ENCODE results near the gene MYO1E.
"Not testable (repeated sequence)": the region's sequence is repeated elsewhere in the genome, so short reads cannot be mapped to it uniquely, and the experiment has no call there.

The MYO1E gene

GRCh38 chr15:59301527-59301926 lies 71.1 kb downstream of the MYO1E start:
- H3K4me3 ChIP-seq (ENCODE audit: low read length) = no peak overlapping the region
- DNase-seq (ENCODE audit: low read depth, low spot score) = no peak

- DNase-seq (ENCODE audit: low read depth, low spot score) = no peak
- no peak overlapping the region for H3K4me3 ChIP-seq (ENCODE audit: low read length)
Measured at GRCh38 chr15:59300618-59301139, 72.0 kb downstream of the MYO1E start.

GRCh38 chr15:59299929-59300617 lies 72.6 kb downstream of the MYO1E start:
- H3K4me3 ChIP-seq (ENCODE audit: low read length) = no peak overlapping the region
- peak; percentile 87 for DNase-seq (ENCODE audit: low read depth, low spot score)

GRCh38 chr15:59298854-59299250 lies 73.8 kb downstream of the MYO1E start:
- DNase-seq (ENCODE audit: low read depth, low spot score) = no peak
- H3K4me3 ChIP-seq (ENCODE audit: low read length) = no peak overlapping the region

- no peak for DNase-seq (ENCODE audit: low read depth, low spot score)
Measured at GRCh38 chr15:59298225-59298853, 74.3 kb downstream of the MYO1E start.

GRCh38 chr15:59296181-59296617 lies 76.5 kb downstream of the MYO1E start:
- H3K4me3 ChIP-seq (ENCODE audit: low read length) = no peak overlapping the region
- no peak for DNase-seq (ENCODE audit: low read depth, low spot score)

More at GRCh38 chr15:59298225-59298853, 74.3 kb downstream of the MYO1E start:
- H3K4me3 ChIP-seq (ENCODE audit: low read length) = no peak overlapping the region

- H3K4me3 ChIP-seq (ENCODE audit: low read length) = no peak overlapping the region
- DNase-seq (ENCODE audit: low read depth, low spot score) = no peak
Measured at GRCh38 chr15:59295261-59296001, 77.2 kb downstream of the MYO1E start.

GRCh38 chr15:59294574-59295260 lies 78.0 kb downstream of the MYO1E start:
- DNase-seq (ENCODE audit: low read depth, low spot score) = no peak
- no peak overlapping the region for H3K4me3 ChIP-seq (ENCODE audit: low read length)

GRCh38 chr15:59292442-59293151 lies 80.1 kb downstream of the MYO1E start:
- no peak for DNase-seq (ENCODE audit: low read depth, low spot score)
- no peak overlapping the region for H3K4me3 ChIP-seq (ENCODE audit: low read length)

- no peak for DNase-seq (ENCODE audit: low read depth, low spot score)
- H3K4me3 ChIP-seq (ENCODE audit: low read length) = no peak overlapping the region
Measured at GRCh38 chr15:59291213-59291549, 81.5 kb downstream of the MYO1E start.

GRCh38 chr15:59290295-59291212 lies 82.1 kb downstream of the MYO1E start:
- DNase-seq (ENCODE audit: low read depth, low spot score) = no peak
- no peak overlapping the region for H3K4me3 ChIP-seq (ENCODE audit: low read length)

GRCh38 chr15:59289574-59289973 lies 83.1 kb downstream of the MYO1E start:
- no peak for DNase-seq (ENCODE audit: low read depth, low spot score)

GRCh38 chr15:59283717-59284391 lies 88.8 kb downstream of the MYO1E start:
- DNase-seq (ENCODE audit: low read depth, low spot score) = no peak
- no peak overlapping the region for H3K4me3 ChIP-seq (ENCODE audit: low read length)

More at GRCh38 chr15:59289574-59289973, 83.1 kb downstream of the MYO1E start:
- no peak overlapping the region for H3K4me3 ChIP-seq (ENCODE audit: low read length)

- H3K4me3 ChIP-seq (ENCODE audit: low read length) = no peak overlapping the region
- no peak for DNase-seq (ENCODE audit: low read depth, low spot score)
Measured at GRCh38 chr15:59282515-59283337, 89.9 kb downstream of the MYO1E start.

GRCh38 chr15:59281699-59282098 lies 91.0 kb downstream of the MYO1E start:
- no peak overlapping the region for H3K4me3 ChIP-seq (ENCODE audit: low read length)
- DNase-seq (ENCODE audit: low read depth, low spot score) = no peak

- no peak for DNase-seq (ENCODE audit: low read depth, low spot score)
- H3K4me3 ChIP-seq (ENCODE audit: low read length) = no peak overlapping the region
Measured at GRCh38 chr15:59280855-59281254, 91.8 kb downstream of the MYO1E start.

- not testable (repeated sequence) for H3K4me3 ChIP-seq (ENCODE audit: low read length); DNase-seq (ENCODE audit: low read depth, low spot score)
Measured at GRCh38 chr15:59280292-59280691, 92.4 kb downstream of the MYO1E start.
